Measurements from ENCODE around the gene FAM193A. TPM values are rescaled to one million over a fixed set of nuclear protein-coding genes. Genes with fewer than 3 reads are reported as not detected.

FAM193A gene
- total RNA-seq, 1 experiment from 2014 or later = 11.1 TPM

DNA sequence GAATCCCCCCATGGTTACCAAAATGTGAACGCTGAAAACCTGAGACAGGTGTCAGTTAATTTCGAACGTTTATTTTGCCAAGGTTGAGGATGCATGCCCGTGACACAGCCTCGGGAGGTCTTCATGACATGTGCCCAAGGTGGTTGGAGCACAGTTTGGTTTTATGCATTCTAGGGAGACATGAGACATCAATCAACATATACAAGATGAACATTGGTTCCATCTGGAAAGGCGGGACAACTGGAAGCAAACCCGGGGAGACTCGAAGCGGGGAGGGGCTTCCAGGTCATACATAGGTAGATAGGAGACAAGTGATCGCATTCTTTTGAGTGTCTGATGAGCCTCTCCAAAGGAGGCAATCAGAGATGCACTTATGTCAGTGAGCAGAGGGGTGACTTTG lies 245.5 kb downstream of the FAM193A start:
- DNase-seq (ENCODE audit: low read depth) = no peak

Other genes with a start within 250 kb of the FAM193A start
- 0.97 and 1.5 TPM in 2 replicates for gene ZFYVE28, start 118.0 kb upstream of the FAM193A start, total RNA-seq (2014; rRNA removed; shearing (Covaris generic))
- not detected in 2 replicates for gene CFAP99, start 117.7 kb upstream of the FAM193A start, total RNA-seq (2014; rRNA removed; shearing (Covaris generic))
- gene RNF4, start 67.5 kb upstream of the FAM193A start, total RNA-seq (2014; rRNA removed; shearing (Covaris generic)) = 89.0 and 137 TPM in 2 replicates
- gene TNIP2, start 219.7 kb downstream of the FAM193A start, total RNA-seq (2014; rRNA removed; shearing (Covaris generic)) = 57.6 and 79.4 TPM in 2 replicates